ENCODE measurements around the gene EGFR.

EGFR gene

DNA sequence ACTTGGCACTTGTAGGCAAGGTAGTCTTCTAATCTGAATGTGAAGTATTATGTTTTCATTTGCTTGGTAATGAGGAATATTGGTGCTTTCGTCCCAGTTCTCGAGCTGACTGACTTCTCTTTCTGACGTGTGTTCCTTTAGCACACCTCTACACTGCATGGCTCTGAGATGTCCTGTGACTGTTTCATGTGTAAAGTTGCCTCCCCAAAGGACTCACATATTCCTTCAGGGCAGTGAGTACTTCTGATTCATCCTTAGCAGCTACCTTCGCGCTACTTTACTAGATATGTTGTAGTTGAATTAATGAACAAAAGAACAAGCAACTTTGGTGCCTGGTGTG lies 113.7 kb downstream of the EGFR start:
- TF ChIP-seq TAF1 (IDR thresholded peaks at IDR 0.05; ENCODE audit: borderline replicate concordance, insufficient read depth, low read length), result no peak

DNA sequence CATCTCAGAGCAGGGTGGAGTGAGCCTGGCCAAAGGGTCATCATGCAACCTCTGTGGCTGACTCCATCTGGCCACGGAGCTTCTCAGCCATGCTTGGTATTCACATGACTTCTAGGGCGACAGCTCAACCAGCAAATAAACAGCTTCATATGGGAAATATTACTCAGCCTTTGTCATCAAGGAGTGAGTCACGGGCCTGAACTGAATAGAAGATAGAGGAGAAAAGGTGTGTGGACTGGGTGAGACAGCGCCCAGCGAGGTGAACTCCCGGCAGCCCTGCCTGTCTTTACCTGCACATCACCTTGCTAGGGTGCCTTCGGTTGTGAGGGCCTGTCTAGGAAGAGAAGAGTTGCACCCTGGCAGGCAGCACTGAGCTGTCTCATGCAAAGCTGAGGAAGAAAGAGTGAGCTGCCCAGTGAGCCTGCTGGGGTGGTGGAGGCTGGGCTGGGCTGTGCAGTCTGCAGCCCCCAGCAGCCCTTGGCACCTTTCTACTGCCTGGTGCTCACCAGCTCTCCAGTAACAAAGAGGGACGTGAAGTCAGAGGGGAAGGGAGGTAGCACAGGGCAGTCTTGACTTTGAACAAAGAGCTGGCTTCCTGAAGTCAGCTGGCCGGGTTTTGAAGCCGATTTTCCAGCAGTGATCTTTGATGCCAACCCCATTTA lies 114.2 kb downstream of the EGFR start:
- TF ChIP-seq, protein P1, sequence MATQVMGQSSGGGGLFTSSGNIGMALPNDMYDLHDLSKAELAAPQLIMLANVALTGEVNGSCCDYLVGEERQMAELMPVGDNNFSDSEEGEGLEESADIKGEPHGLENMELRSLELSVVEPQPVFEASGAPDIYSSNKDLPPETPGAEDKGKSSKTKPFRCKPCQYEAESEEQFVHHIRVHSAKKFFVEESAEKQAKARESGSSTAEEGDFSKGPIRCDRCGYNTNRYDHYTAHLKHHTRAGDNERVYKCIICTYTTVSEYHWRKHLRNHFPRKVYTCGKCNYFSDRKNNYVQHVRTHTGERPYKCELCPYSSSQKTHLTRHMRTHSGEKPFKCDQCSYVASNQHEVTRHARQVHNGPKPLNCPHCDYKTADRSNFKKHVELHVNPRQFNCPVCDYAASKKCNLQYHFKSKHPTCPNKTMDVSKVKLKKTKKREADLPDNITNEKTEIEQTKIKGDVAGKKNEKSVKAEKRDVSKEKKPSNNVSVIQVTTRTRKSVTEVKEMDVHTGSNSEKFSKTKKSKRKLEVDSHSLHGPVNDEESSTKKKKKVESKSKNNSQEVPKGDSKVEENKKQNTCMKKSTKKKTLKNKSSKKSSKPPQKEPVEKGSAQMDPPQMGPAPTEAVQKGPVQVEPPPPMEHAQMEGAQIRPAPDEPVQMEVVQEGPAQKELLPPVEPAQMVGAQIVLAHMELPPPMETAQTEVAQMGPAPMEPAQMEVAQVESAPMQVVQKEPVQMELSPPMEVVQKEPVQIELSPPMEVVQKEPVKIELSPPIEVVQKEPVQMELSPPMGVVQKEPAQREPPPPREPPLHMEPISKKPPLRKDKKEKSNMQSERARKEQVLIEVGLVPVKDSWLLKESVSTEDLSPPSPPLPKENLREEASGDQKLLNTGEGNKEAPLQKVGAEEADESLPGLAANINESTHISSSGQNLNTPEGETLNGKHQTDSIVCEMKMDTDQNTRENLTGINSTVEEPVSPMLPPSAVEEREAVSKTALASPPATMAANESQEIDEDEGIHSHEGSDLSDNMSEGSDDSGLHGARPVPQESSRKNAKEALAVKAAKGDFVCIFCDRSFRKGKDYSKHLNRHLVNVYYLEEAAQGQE (IDR thresholded peaks at IDR 0.05; ENCODE audit: insufficient read depth in 1 of 2, low read depth in 2 of 2, low read length in 2 of 2), result no peak
- TF ChIP-seq FOXP2 (optimal IDR thresholded peaks at IDR 0.05; ENCODE audit: borderline replicate concordance, extremely low read depth, extremely low read length, insufficient read depth) (no peak), SIN3A (IDR thresholded peaks at IDR 0.05; ENCODE audit: borderline replicate concordance, insufficient read depth, low read length) (no peak), POLR2AphosphoS5 (IDR thresholded peaks at IDR 0.05; ENCODE audit: low read depth, low read length) (no peak), TAF1 (IDR thresholded peaks at IDR 0.05; ENCODE audit: borderline replicate concordance, insufficient read depth, low read length) (no peak)

DNA sequence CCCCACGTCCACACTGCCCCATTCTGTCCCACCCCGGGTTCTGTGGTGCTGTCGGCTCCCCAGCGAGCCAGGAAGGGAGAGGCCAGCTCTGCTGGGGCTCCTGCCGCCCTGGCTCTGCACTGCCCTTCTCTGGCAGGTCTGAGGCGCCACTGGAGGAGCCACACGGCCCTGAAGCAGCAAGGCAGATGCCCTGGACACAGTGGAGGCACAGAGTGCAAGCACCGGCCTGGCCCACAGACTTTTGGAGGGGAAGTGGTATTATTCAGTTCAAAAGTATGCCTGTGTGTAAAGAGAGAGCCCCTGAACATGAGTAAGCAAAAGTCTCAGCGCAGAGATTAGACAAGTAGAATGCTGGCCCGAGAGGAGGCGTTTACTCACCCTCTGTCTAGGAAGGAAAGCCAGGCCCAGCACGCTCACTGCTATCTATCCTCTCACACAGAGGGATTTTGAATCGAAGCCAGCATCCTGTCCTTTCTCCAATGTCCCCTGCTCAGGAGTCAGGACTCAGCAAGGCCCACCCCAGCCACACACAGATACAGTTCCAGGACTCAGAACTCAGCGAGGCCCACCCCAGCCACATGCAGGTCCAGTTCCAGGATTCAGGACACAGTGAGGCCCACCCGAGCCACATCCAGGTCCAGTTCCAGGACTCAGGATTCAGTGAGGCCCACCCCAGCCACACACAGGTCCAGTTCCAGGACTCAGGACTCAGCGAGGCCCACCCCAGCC lies 115.0 kb downstream of the EGFR start:
- TF ChIP-seq, protein P1 (IDR thresholded peaks at IDR 0.05; ENCODE audit: insufficient read depth in 1 of 2, low read depth in 2 of 2, low read length in 2 of 2), result no peak
- TF ChIP-seq POLR2AphosphoS5 (IDR thresholded peaks at IDR 0.05; ENCODE audit: low read depth, low read length), result no peak
- no peak for TF ChIP-seq TAF1 (IDR thresholded peaks at IDR 0.05; ENCODE audit: borderline replicate concordance, insufficient read depth, low read length)
- TF ChIP-seq SIN3A (IDR thresholded peaks at IDR 0.05; ENCODE audit: borderline replicate concordance, insufficient read depth, low read length), result no peak
- TF ChIP-seq FOXP2 (optimal IDR thresholded peaks at IDR 0.05; ENCODE audit: borderline replicate concordance, extremely low read depth, extremely low read length, insufficient read depth), result no peak

DNA sequence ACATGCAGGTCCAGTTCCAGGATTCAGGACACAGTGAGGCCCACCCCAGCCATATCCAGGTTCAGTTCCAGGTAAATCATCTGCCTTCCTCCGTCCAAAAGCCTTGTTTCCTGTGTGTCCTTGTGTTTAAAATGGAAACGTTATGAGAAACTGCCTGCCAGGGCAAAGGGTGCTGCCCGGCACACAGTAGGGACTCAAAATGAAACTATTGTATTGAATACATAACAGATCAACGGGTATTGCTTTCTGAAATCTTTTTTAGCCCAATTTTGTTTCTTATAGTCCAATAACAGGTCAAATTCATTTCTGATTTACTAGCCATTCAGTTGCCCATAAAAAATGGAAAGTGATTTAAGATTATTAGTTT lies 115.5 kb downstream of the EGFR start:
- no peak for TF ChIP-seq FOXP2 (optimal IDR thresholded peaks at IDR 0.05; ENCODE audit: borderline replicate concordance, extremely low read depth, extremely low read length, insufficient read depth)
- TF ChIP-seq, protein P1 (IDR thresholded peaks at IDR 0.05; ENCODE audit: insufficient read depth in 1 of 2, low read depth in 2 of 2, low read length in 2 of 2), result no peak
- TF ChIP-seq TAF1 (IDR thresholded peaks at IDR 0.05; ENCODE audit: borderline replicate concordance, insufficient read depth, low read length), result no peak
- no peak for TF ChIP-seq POLR2AphosphoS5 (IDR thresholded peaks at IDR 0.05; ENCODE audit: low read depth, low read length)
- TF ChIP-seq SIN3A (IDR thresholded peaks at IDR 0.05; ENCODE audit: borderline replicate concordance, insufficient read depth, low read length), result no peak

DNA sequence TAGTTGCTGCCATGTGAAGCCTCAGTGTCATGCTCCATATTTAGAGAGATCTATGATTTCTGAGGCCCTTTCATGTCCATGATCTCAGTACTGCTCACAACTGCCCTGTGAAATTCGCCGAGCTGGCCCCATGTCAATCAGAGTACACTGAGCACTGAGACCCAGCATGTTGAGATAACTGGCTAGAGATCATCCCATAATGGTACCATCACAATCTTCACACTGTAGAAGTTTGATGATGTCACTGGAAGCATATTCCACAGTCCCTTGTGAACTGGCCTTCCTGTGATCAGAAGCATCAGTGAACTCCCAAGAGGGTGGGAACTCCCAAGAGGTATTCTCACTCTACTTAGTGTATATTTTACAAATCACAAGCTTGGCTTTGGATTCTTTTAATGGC lies 116.0 kb downstream of the EGFR start:
- TF ChIP-seq TAF1 (IDR thresholded peaks at IDR 0.05; ENCODE audit: borderline replicate concordance, insufficient read depth, low read length), result no peak
- TF ChIP-seq SIN3A (IDR thresholded peaks at IDR 0.05; ENCODE audit: borderline replicate concordance, insufficient read depth, low read length), result no peak
- TF ChIP-seq FOXP2 (optimal IDR thresholded peaks at IDR 0.05; ENCODE audit: borderline replicate concordance, extremely low read depth, extremely low read length, insufficient read depth), result no peak
- TF ChIP-seq, protein P1 (IDR thresholded peaks at IDR 0.05; ENCODE audit: insufficient read depth in 1 of 2, low read depth in 2 of 2, low read length in 2 of 2), result no peak
- TF ChIP-seq POLR2AphosphoS5 (IDR thresholded peaks at IDR 0.05; ENCODE audit: low read depth, low read length), result no peak

All from PFSK-1 (cell line).